ENCODE results near the gene STRIP2.

DNA sequence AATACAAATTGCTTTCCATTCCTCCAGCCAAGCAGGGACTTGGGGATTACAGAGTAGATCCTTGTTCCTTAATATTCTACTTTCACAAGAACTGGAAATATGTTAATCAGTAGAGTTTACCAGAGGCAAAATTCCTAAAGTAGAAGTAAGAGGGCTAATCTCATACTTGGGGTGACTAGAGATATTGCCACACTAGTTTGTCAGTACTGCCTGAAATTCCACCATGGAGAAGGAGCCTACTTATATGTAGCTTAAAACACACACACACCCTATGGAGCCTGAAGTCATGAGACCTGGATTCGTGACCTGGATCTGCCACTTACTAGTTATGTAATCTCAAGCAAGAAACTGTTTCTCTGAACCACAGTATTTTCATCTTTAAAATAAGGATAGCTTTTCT is 33.9 kb downstream of the STRIP2 start:
- no peak for TF ChIP-seq TEAD4 (IDR thresholded peaks at IDR 0.05)
- TF ChIP-seq, protein P1, sequence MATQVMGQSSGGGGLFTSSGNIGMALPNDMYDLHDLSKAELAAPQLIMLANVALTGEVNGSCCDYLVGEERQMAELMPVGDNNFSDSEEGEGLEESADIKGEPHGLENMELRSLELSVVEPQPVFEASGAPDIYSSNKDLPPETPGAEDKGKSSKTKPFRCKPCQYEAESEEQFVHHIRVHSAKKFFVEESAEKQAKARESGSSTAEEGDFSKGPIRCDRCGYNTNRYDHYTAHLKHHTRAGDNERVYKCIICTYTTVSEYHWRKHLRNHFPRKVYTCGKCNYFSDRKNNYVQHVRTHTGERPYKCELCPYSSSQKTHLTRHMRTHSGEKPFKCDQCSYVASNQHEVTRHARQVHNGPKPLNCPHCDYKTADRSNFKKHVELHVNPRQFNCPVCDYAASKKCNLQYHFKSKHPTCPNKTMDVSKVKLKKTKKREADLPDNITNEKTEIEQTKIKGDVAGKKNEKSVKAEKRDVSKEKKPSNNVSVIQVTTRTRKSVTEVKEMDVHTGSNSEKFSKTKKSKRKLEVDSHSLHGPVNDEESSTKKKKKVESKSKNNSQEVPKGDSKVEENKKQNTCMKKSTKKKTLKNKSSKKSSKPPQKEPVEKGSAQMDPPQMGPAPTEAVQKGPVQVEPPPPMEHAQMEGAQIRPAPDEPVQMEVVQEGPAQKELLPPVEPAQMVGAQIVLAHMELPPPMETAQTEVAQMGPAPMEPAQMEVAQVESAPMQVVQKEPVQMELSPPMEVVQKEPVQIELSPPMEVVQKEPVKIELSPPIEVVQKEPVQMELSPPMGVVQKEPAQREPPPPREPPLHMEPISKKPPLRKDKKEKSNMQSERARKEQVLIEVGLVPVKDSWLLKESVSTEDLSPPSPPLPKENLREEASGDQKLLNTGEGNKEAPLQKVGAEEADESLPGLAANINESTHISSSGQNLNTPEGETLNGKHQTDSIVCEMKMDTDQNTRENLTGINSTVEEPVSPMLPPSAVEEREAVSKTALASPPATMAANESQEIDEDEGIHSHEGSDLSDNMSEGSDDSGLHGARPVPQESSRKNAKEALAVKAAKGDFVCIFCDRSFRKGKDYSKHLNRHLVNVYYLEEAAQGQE (IDR thresholded peaks at IDR 0.05; ENCODE audit: low read depth): no peak
- no peak for TF ChIP-seq CEBPB (IDR thresholded peaks at IDR 0.05)
- TF ChIP-seq EGR1 (IDR thresholded peaks at IDR 0.05): no peak
- TF ChIP-seq RAD21 (IDR thresholded peaks at IDR 0.05; ENCODE audit: low read depth): no peak
- TF ChIP-seq YY1 (IDR thresholded peaks at IDR 0.05; ENCODE audit: low read depth): no peak
- no peak for TF ChIP-seq ZBTB7A (IDR thresholded peaks at IDR 0.05; ENCODE audit: low read depth)
- TF ChIP-seq EP300 (IDR thresholded peaks at IDR 0.05; ENCODE audit: borderline replicate concordance): no peak

Data from Ishikawa (cell line).